GM18861 (cell line): ENCODE results near the gene ADCY5.
"Not testable (repeated sequence)": the region's sequence is repeated elsewhere in the genome, so short reads cannot be mapped to it uniquely, and the experiment has no call there.

Source experiments
- ATAC-seq: cut with Tn5 transposase; IDR thresholded peaks from one replicate; pipeline ENCODE4 v1.9.1; 2021; ENCODE audit not compliant: unreplicated experiment

The ADCY5 gene

DNA sequence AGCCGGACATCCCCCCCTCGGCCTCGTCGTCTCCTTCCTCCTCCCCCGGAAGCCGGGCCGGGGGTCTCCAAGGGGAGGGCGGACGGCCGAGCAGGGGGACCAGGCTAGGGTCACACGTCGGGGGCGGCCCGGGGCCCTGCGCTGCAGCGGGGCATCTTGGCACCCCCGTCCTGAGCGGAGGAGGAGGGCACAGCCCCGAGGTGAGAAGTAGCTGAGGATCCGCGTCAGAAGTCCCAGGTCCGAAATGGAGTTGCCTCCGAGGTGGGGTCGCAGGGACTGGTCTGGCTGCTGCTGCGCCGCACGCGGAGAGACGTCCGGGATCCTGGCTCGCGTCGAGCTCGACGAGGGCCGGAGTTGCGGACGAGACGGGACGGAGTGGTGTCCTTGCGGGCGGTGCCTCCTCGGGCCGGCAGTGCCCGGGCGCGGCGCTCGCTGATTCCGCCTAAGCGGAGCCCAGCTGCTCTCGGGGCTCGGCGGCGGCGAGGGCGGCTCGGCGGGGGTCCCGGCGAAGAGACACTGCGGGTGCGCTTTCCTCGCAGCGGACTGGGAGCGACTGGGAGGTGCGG, at the start of gene ADCY5:
TSS of gene ADCY5 (minus strand) at position 555 of the 566 bp plus-strand sequence. CDS start at position 10, 545 bp downstream.
- no peak for ATAC-seq

DNA sequence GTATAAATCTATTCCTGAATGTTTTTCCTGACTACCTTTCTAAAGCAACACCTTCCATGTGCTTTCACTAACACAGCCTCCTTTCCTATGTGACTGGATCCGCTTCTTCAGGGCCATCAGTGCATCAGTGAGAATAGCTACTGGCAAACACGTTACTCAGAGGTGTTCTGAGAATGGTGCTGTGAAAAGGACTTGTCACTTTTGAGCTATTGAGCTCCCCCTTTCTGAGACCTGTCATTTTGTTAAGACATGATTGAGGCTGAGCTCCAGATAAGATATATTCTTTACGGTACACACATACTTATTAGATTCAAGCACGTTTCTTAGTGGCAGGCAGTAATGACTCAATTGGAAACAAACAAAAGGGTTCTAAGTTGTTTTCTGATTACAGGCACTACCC, 45.0 kb upstream of the ADCY5 start:
- ATAC-seq, result no peak

DNA sequence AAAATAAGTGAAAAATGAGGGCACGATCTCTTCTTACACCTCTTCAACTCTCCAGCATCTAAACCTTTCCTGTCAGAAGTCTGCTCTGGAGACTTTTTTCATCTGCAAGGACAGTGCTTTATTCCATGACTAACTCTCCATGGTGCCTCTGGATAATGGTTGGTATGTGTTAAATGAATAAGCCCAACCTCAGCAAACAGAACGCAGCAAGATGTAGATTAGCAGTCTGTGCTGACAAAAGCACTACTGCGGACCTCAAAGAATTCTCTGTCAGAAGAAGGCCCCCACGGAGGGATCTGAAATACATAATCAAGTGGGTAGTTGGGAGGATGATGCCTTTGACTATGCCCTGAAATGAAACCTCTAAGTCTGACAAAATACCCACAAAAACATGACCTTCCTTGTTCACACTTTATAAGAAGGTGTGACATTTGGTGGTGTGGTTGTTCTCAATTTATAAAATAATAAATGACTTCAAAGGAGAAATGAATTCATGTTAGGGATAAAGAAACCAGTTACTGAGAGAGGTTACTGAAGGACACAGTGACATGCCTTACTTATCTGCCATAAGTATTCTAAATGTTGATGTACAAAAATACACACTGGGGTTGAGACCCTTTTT, 43.2 kb upstream of the ADCY5 start:
- no peak for ATAC-seq

DNA sequence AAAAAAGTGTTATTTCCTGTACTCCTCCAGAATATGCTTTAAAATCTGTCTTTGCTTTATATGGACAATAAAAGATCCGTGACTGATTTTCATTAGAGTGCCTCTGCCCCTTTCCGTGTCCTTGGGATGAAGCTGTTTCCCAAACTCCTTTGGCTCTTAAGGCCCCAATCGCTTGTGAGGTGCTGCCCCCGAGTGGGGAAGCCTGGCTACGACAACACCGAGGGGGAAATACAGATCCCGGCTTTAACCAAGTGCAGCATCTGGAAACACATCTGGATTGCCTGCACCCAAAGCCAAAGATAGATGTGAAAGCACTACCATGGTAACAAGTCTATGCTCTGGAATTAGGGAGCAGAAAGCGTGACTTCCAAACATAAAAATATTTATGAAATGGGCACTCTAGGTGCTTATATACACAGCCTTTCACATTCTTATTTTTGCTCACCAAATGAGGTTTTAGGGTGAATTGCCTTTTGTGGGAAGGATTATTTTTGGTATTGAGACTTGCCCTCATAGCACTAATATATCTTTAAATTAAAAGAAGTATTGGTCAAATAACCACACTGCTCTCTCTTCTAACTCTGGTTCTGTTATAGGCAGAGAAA, 40.6 kb upstream of the ADCY5 start:
- no peak for ATAC-seq

DNA sequence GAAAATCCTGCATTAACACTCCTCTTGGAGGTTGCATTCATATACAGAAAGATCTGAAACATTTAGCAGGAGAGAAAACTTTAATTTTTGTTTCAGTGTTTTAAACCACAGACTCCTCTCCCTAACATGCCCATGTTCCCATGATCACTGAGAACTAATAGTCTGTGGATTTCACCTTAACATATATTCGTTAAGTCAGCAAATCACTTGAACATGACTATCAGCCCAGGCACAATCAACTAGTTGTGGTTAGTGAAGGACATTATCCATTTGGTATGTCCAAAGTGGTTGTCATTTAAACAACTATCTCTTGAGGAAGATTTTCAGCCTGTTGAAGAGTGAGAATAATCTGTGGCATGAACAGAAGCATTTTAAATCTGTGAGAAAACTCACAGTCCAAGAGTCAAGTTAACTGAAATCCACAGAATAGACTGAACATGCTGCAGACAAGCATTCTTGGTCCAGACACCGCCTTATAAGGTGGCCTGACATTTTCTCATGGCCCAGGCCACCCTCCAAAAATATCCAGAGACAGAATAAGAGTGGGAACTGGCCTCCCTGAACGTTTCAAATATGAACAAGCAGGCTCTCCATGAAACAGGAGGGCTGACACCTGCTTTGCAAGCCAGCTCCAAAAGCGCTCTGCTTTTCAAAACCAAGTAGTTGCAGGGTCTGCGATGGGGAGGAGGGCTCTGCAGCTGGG, 39.9 kb upstream of the ADCY5 start:
- ATAC-seq, result no peak

DNA sequence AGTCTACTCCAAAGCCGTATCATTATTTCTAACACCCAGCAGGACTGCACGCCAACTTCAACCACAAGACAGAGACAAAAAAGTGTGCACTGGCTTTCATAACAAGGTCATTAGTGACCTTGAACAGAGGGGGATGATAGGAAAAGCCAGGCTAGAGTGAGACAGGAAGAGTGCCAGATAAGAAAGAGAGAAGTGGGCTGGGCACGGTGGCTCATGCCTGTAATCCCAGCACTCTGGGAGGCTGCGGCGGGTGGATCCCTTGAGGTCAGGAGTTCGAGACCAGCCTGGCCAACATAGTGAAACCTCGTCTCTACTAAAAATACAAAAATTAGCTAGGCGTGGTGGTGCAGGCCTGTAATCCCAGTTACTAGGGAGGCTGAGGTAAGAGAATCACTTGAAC, 38.2 kb upstream of the ADCY5 start:
- ATAC-seq, result not testable (repeated sequence)

DNA sequence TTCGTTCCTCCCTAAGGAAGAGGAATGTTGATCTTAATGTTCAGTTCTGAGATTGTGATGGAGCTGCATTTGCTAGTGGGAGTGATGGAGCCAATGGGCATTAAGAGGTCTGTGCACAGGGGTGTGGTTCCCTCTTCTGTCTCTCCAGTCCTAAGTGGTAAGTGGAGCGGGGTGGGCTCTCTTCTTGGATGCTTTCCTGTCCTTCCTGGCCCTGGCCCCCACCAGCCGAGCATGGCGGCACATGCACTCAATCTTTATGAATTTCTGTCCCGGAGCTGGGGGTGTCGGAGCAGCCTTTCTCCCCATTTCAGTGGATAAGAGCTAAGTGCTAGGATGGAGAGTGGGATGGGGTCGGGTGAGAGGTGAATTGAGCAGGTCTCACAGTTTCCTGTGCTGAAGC, 37.6 kb upstream of the ADCY5 start:
- ATAC-seq, result no peak

DNA sequence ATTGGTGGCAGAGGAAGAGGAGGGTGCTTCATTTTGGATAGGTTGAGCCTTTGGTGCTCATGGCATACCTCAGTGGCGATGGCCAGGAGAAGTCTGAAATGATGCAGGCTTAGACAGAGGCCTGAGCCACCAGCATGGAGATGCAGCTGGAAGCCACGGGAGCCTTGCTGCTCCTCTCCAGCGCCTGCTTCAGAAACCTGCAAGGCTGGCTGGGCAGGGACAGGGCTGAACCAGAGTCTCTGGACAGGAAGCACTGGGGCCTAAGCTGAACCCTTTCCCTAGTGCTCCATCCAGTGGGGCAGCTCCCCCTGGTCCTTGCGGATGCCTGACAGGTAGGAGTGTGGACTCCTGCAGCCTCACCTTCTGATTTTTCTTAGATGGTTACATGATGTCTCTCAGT, 36.7 kb upstream of the ADCY5 start:
- no peak for ATAC-seq

DNA sequence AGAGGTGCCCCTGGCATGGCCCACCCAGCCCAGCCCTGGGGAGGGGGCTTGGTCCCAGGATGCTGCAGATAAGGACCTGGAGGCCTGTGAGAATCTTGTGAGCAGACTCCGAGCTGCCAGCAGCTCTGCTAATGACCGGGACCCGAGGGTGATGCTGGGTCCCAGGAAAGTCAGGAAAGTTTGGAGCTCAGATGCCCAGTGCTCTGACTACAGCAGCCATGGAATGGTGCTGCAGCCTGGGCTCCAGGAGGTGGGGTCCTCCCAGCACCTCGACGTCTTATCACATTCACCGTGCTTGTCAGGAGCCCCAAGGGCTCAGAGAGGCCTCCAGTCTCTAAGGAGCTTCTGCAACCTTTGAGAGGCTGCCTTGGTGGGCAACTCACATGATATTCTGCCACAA, 34.3 kb upstream of the ADCY5 start:
- no peak for ATAC-seq

DNA sequence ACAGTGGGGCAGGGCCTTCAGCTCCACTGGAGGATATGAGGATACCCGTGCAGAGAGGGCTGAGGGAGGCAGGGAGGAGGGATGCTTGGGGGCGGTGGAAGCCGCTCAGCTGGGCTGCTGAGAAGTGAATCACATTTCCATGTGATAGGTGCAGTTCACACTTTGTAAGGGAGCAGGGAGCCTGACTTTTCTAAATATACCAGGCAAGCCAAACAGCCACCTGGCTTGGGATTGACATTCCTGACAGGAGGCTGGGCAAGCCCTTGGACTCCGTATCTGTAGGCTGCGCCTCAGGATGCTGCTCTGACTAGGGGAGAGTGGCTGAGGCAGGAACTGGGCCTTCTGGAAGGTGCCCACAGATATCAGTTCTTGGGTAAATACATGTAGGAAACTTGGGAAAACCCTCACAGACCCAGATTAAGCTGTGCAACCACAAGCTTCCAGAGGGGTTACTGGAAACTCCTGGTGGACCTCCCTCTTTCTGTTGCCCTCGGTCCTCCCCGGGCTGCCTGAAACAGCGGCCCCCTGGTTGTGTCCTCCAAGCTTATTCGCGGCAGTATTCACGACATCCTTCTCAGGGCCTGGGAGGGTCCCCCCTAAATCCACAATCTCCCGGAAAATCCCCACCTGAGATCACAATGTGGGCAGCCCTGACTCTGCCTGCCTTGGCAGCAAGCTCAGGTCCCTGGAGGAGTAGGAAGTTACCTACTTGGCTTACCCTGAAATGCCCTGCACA, 33.0 kb upstream of the ADCY5 start:
- no peak for ATAC-seq

DNA sequence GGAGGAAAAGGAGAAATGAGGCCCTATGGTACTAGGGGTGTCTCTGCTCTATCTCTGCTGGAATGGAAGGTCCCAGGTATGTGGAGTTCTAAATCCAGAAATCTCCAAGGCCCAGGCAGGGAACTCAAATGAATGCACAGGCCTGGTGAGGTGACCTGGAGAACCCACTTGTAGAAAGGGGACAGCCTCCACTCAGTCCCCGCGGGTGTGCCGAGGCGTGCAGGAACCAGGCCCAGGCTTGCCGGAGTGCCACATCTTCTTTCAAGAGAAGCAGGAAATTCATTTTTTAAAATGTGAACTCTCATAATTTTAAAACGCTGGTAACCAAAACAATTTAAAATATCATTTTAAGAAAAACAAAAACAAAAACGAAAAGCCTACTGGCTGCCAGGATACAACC, 32.2 kb upstream of the ADCY5 start:
- no peak for ATAC-seq

DNA sequence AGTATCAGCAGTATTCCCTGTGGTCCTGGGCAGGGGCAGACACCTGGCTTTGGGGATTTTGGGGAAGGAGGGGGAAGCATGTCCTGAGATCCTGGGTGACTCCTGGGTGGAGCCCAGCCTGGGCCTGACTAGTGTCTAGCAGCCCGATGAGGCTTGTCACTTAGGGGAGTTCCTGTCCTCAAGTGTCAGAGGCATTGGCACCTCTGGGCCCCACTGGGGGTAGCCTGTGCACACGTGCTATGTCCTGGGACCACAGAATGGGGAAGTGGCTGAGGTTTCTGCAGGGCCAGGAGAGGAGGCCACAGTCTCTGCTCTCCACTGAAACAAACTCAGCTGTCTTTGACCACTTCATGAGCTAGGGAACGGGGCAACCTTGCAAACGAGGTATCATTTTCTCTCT, 31.5 kb upstream of the ADCY5 start:
- no peak for ATAC-seq

DNA sequence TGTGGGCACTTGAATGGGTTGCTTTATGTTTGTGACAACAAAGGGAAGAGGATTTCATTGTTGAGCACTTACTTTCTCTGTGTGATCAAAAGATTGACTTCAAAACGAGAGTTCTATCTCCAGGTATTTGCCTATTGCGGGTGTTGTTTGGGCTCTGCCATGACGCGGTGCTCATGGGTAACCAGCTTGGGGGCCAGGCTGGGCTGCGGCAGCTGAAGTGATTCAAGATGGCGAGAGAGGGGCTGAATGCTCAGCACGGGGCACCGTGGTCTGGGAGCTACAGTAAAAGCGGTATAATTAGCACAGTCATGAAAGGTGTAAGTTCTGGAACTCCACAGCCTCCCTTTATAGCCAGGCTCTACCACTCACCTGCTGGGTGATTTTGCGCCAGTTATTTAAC, 31.0 kb upstream of the ADCY5 start:
- no peak for ATAC-seq

DNA sequence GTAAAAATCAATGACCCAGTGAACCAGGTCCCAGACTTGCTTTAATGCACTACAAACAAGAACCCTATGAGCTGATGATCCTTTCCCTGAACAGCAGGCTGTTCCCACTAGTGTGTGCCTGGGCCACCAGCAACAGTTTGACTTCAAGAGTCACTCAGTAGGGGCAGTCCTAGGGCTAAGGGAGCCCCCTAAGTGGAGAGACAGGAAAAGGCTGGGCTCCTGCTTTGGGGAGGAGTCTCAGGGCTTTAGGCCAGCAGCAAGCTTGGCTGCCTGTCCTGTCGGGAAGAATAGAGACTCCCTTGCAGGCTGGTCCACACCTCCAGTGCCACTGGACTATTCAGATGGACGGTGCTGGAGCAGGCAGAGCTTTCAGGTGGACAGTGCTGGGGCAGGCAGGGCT, 29.4 kb upstream of the ADCY5 start:
- no peak for ATAC-seq

DNA sequence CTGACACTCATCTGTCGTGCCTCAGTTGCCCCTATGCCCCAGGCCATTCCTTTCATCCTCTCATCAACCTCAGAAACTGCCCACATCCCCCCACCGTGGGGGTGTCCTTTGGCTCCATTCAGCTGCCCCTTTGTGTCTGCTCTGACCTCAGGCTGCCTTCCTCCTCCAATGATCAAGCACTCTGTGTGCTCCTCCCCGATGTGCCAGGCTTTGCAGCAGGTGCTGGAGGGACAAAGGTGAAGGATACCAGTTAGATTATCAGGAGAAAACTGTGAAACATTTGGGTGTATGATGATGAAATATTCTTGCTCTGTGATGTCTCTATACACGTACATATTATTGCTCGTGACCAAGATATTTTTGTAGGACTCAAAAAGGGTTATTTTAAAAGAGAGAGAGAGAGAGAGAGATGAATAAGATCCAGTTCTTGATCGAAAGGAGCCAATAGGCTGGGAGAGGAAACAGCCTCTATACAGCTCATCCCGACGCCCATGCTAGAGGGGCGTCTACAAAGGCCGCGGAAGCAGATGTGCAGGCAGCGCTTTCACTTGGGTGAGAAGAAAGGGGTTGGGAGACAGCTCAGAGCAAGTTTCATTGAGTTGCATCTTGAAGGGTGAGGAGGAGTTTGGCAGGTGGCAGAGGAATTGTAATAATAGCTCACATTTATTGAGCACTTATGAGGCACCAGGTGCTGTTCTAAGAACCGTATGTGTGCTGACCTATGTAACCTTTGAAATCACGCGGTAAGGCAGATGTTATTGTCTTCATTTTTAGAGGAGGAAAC, 28.3 kb upstream of the ADCY5 start:
- no peak for ATAC-seq

DNA sequence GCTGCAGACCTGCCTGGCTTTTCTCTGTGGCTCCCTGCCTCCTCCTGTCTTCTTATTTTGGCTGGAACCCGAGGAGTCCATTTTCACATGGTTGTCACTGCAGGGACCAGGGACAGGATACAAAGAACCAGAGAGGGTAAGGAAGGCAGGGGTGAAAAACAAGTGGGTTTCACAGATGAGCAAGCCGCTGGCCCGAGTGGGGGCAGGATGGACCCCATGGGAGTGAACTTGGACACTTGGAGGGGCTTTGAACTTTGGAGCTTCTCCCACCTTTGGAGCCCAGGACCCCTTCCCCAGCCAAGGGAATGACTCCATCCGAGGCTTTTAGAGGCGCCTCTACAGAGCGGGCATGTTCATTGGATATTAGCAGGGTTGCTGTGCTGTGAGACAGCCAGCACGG, 26.9 kb upstream of the ADCY5 start:
- ATAC-seq, result no peak

DNA sequence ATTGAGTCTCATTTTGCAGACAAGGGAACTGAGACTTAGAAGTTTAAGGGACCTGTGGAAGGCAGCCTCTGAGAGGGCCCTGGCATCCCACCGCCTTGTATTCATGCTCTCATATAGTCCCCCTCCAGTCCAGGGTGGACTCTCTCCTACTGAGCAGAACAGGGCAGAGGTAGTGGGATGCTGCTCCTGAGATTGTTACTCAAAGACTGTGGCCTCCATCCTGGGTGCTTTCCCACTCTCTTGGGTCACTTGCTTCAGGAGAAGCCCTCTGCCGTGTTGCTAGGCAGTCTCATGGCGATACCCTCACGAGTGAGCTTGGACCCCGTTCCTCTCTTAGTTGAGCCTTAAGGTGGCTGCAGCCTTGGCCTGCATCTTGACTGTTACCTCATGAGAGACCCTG, 22.2 kb upstream of the ADCY5 start:
- no peak for ATAC-seq

DNA sequence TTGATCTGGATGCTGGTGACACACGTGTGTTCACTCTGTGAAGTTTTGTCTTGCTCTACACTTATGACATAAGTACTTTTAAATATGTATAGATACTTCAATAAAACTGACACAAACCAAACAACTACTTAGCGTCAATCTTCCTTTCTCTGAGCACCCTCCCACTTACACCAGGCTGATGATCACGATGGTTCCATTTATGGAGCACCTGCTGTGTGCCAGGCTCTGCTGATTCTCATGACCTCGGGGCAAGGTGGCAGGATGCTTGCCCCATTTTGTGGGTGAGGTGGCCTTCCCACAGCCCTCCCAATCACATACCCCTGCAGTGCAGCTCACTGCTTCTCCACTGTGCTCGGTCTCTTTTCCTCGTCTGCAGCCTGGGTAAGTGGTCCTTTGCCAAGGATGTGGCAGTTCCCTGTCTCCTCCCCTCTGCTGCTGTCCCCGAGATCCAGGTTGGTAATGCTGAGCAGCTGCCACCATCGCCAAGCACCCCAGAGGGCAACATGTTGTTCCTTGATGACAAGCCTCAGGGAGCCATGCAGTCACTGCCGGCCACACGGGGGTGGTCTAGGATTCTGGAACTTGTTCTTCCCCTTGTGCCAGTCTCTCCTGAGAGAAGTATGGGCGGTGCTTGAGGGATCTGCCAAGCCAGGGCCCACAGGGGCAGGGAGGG, 20.6 kb upstream of the ADCY5 start:
- no peak for ATAC-seq

DNA sequence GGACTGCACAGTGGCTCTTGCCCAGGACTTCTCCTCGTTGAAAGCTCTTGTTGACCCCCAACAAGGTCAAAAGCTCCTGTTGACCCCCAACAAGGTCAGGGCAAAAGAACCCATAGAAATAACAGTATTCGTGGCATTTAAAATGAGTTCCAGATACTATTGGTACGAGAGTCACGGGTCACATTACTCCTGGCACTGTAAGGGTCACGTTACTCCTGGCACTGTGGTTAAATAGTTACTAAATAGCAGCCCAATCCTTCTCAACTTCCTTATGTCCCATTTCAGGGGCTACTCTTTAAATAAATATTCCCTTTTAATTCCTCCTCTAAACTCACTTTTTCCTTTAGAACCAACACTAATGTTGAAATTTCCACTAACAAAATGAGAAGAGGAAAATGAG, 18.2 kb upstream of the ADCY5 start:
- no peak for ATAC-seq

DNA sequence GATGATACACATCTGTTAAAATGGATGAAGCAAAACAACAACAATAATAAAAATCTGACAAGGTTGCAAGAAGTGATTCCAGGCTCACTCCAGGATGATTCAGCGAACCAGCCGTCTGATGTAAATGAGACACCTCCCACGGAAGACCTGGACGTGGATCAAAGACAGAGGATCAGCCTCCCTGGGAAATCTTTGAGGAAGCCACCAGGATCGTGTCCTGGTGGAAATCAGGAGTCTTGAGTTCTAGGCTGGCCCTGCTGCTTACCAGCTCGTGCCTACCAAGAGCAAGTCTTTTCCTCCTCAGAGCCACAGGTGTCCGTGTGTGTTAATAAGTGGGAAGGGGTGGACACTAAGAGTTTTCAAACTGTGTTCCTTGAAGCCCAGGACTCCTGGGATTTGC, 15.3 kb upstream of the ADCY5 start:
- ATAC-seq, result no peak
